Measurements from ENCODE around the gene ECHDC3.

GRCh38 chr10:11765141-11765540, 23.0 kb downstream of the ECHDC3 start:
- TF ChIP-seq ZNF776 (CRISPR knock-in tag; IDR thresholded peaks at IDR 0.05) (no peak), SP1 (IDR thresholded peaks at IDR 0.05) (no peak), SP1 (CRISPR knock-in tag; IDR thresholded peaks at IDR 0.05) (no peak), REXO4 (CRISPR knock-in tag; IDR thresholded peaks at IDR 0.05; ENCODE audit: borderline replicate concordance) (no peak), MED13 (CRISPR knock-in tag; IDR thresholded peaks at IDR 0.05) (no peak), ZNF639 (CRISPR knock-in tag; conservative IDR thresholded peaks at IDR 0.05) (no peak), CTCF (CRISPR knock-in tag; IDR thresholded peaks at IDR 0.05) (no peak)

Data from HepG2 (cell line).